Activated T-cell treated with anti-CD3 and anti-CD28 coated beads, Interleukin-2, amount 50 U/mL, for 4 hours (primary cell): Measurements from ENCODE around the gene TTYH1. TPM values are rescaled to one million over a fixed set of nuclear protein-coding genes. Genes with fewer than 3 reads are reported as not detected.
A peak's percentile ranks its signal among the peaks of the same experiment; 100 is the strongest.

ENCODE experiments used
- ATAC-seq, 2 donors: fragments of 200-7000 bp; cut with Tn5 transposase; one replicate each; pipeline ENCODE4 v1.10.0; 2021
- DNase-seq: peaks from one replicate; pipeline ENCODE4 v3.0.0-alpha.2; 2020
- H3K27me3 Mint-ChIP-seq: one replicate; pipeline ENCODE4 v1.8.0; 2021; ENCODE audit warnings: low read depth, mixed read lengths
- H3K36me3 Mint-ChIP-seq: one replicate; pipeline ENCODE4 v1.8.0; 2022; ENCODE audit warnings: mixed read lengths; ENCODE audit not compliant: insufficient read depth
- H3K4me1 Mint-ChIP-seq: one replicate; pipeline ENCODE4 v1.8.0; 2021; ENCODE audit warnings: low read depth, mixed read lengths
- H3K4me3 Mint-ChIP-seq: one replicate; pipeline ENCODE4 v1.8.0; 2021; ENCODE audit warnings: mild to moderate bottlenecking, moderate library complexity, mixed read lengths
- H3K9me3 Mint-ChIP-seq: one replicate; pipeline ENCODE4 v1.8.0; 2021; ENCODE audit warnings: mixed read lengths
- total RNA-seq, 3 donors: library from RNA; stranded (reverse); gene quantifications; one replicate each; pipeline ENCODE4 v1.2.1, GENCODE V29; 2021

The TTYH1 gene
- total RNA-seq, 3 donors from 2014 or later, result 0.46 TPM; not detected in 2

GRCh38 chr19:54383330-54383729 is 31.9 kb upstream of the TTYH1 start:
- ATAC-seq (no peak), DNase-seq (no peak)
- Mint-ChIP-seq H3K27me3 (no peaks in the 10 kb centered on the region), H3K4me3 (no peak overlapping the region), H3K9me3 (peaks cover 6% of the 10 kb centered on the region), H3K4me1 (peaks cover 36% of the 10 kb centered on the region), H3K36me3 (no peaks in the 10 kb centered on the region)

GRCh38 chr19:54387991-54388801 is 27.1 kb upstream of the TTYH1 start:
- DNase-seq, result peak; percentile 15
- Mint-ChIP-seq H3K27me3 (no peaks in the 10 kb centered on the region), H3K4me1 (peaks cover 44% of the 10 kb centered on the region), H3K4me3 (peak overlapping the region; percentile 83), H3K9me3 (no peaks in the 10 kb centered on the region), H3K36me3 (no peaks in the 10 kb centered on the region)
- peak; percentile 80 to 81 for ATAC-seq

- Mint-ChIP-seq H3K4me1 (peaks cover 41% of the 10 kb centered on the region), H3K9me3 (no peaks in the 10 kb centered on the region), H3K36me3 (no peaks in the 10 kb centered on the region), H3K27me3 (no peaks in the 10 kb centered on the region), H3K4me3 (peak overlapping the region; percentile 83)
- ATAC-seq (peak in 1 of 2 donors; percentile 56), DNase-seq (no peak)
These were observed 26.5 kb upstream of the TTYH1 start for GRCh38 chr19:54388802-54389139.

GRCh38 chr19:54389553-54389952 is 25.7 kb upstream of the TTYH1 start:
- Mint-ChIP-seq H3K4me1 (peaks cover 41% of the 10 kb centered on the region), H3K9me3 (no peaks in the 10 kb centered on the region), H3K36me3 (no peaks in the 10 kb centered on the region), H3K4me3 (no peak overlapping the region), H3K27me3 (no peaks in the 10 kb centered on the region)
- ATAC-seq, result no peak
- no peak for DNase-seq

GRCh38 chr19:54390942-54391577 is 24.2 kb upstream of the TTYH1 start:
- ATAC-seq, result peak in 1 of 2 donors; percentile 29
- H3K9me3 Mint-ChIP-seq, result no peaks in the 10 kb centered on the region
- peaks cover 2% of the 10 kb centered on the region for H3K27me3 Mint-ChIP-seq
- no peaks in the 10 kb centered on the region for H3K36me3 Mint-ChIP-seq
- DNase-seq, result peak; percentile 68
- no peak overlapping the region for H3K4me3 Mint-ChIP-seq
- peaks cover 38% of the 10 kb centered on the region for H3K4me1 Mint-ChIP-seq

GRCh38 chr19:54391589-54392061 is 23.6 kb upstream of the TTYH1 start:
- H3K36me3 Mint-ChIP-seq, result no peaks in the 10 kb centered on the region
- peaks cover 38% of the 10 kb centered on the region for H3K4me1 Mint-ChIP-seq
- ATAC-seq, result no peak
- H3K27me3 Mint-ChIP-seq, result peaks cover 4% of the 10 kb centered on the region
- H3K9me3 Mint-ChIP-seq, result no peaks in the 10 kb centered on the region
- no peak overlapping the region for H3K4me3 Mint-ChIP-seq
- DNase-seq, result no peak

- Mint-ChIP-seq H3K27me3 (peaks cover 5% of the 10 kb centered on the region), H3K36me3 (no peaks in the 10 kb centered on the region), H3K4me1 (peaks cover 38% of the 10 kb centered on the region), H3K4me3 (no peak overlapping the region), H3K9me3 (no peaks in the 10 kb centered on the region)
- no peak for ATAC-seq
- no peak for DNase-seq
These were observed 23.2 kb upstream of the TTYH1 start for GRCh38 chr19:54392105-54392504.

- Mint-ChIP-seq H3K4me3 (no peak overlapping the region), H3K27me3 (peaks cover 5% of the 10 kb centered on the region), H3K4me1 (peaks cover 28% of the 10 kb centered on the region), H3K9me3 (no peaks in the 10 kb centered on the region), H3K36me3 (no peaks in the 10 kb centered on the region)
- no peak for DNase-seq
- no peak for ATAC-seq
These were observed 21.9 kb upstream of the TTYH1 start for GRCh38 chr19:54393381-54393780.

GRCh38 chr19:54395685-54396084 is 19.6 kb upstream of the TTYH1 start:
- Mint-ChIP-seq H3K4me1 (peaks cover 6% of the 10 kb centered on the region), H3K36me3 (no peaks in the 10 kb centered on the region), H3K9me3 (no peaks in the 10 kb centered on the region), H3K27me3 (peaks cover 5% of the 10 kb centered on the region), H3K4me3 (no peak overlapping the region)
- no peak for ATAC-seq
- DNase-seq, result no peak

GRCh38 chr19:54399189-54399588 is 16.1 kb upstream of the TTYH1 start:
- no peak overlapping the region for H3K4me3 Mint-ChIP-seq
- ATAC-seq (no peak), DNase-seq (no peak)
- no peaks in the 10 kb centered on the region for H3K4me1 Mint-ChIP-seq
- peaks cover 6% of the 10 kb centered on the region for H3K27me3 Mint-ChIP-seq
- no peaks in the 10 kb centered on the region for H3K9me3 Mint-ChIP-seq
- no peaks in the 10 kb centered on the region for H3K36me3 Mint-ChIP-seq

- DNase-seq (no peak), ATAC-seq (no peak)
- Mint-ChIP-seq H3K4me1 (no peaks in the 10 kb centered on the region), H3K4me3 (no peak overlapping the region), H3K27me3 (peaks cover 4% of the 10 kb centered on the region), H3K9me3 (no peaks in the 10 kb centered on the region), H3K36me3 (no peaks in the 10 kb centered on the region)
These were observed 14.4 kb upstream of the TTYH1 start for GRCh38 chr19:54400913-54401312.

GRCh38 chr19:54403054-54403453 is 12.2 kb upstream of the TTYH1 start:
- no peak overlapping the region for H3K4me3 Mint-ChIP-seq
- DNase-seq (no peak), ATAC-seq (no peak)
- H3K27me3 Mint-ChIP-seq, result peaks cover 2% of the 10 kb centered on the region
- no peaks in the 10 kb centered on the region for H3K9me3 Mint-ChIP-seq
- H3K4me1 Mint-ChIP-seq, result no peaks in the 10 kb centered on the region
- H3K36me3 Mint-ChIP-seq, result no peaks in the 10 kb centered on the region

GRCh38 chr19:54405628-54406027 is 9.6 kb upstream of the TTYH1 start:
- Mint-ChIP-seq H3K4me1 (no peaks in the 10 kb centered on the region), H3K27me3 (peaks cover 2% of the 10 kb centered on the region), H3K4me3 (no peak overlapping the region), H3K9me3 (no peaks in the 10 kb centered on the region), H3K36me3 (no peaks in the 10 kb centered on the region)
- no peak for ATAC-seq
- DNase-seq, result no peak

GRCh38 chr19:54407780-54408179 is 7.5 kb upstream of the TTYH1 start:
- Mint-ChIP-seq H3K4me3 (no peak overlapping the region), H3K36me3 (no peaks in the 10 kb centered on the region), H3K9me3 (no peaks in the 10 kb centered on the region), H3K4me1 (no peaks in the 10 kb centered on the region), H3K27me3 (peaks cover 4% of the 10 kb centered on the region)
- ATAC-seq (no peak), DNase-seq (no peak)

- H3K27me3 Mint-ChIP-seq, result peaks cover 6% of the 10 kb centered on the region
These were observed 6.7 kb upstream of the TTYH1 start for GRCh38 chr19:54408456-54409026.

More at GRCh38 chr19:54408456-54409026, 6.7 kb upstream of the TTYH1 start:
- ATAC-seq (no peak), DNase-seq (no peak)
- no peaks in the 10 kb centered on the region for H3K4me1 Mint-ChIP-seq
- no peaks in the 10 kb centered on the region for H3K36me3 Mint-ChIP-seq
- H3K9me3 Mint-ChIP-seq, result no peaks in the 10 kb centered on the region
- H3K4me3 Mint-ChIP-seq, result no peak overlapping the region
